Activated B cell treated with CpG ODN at 0.5 μM for 24 hours (primary cell): ENCODE results near the gene IFIH1. TPM values are rescaled to one million over a fixed set of nuclear protein-coding genes. Genes with fewer than 3 reads are reported as not detected.
A peak's percentile ranks its signal among the peaks of the same experiment; 100 is the strongest.

Experiments used
- ATAC-seq: fragments of 200-7000 bp; cut with Tn5 transposase; one replicate; pipeline ENCODE4 v1.10.0; 2021; ENCODE audit warnings: low read depth, mild to moderate bottlenecking, moderate library complexity
- CTCF ChIA-PET: fragments of 350-600 bp; sonication (Branson Sonifier 250); formaldehyde crosslinking; loops from one replicate; lab custom pipeline; 2021; ENCODE audit warnings: antibody characterized with exemption; lab: Charles Lee
- POLR2A ChIA-PET: fragments of 350-600 bp; sonication (Branson Sonifier 250); formaldehyde crosslinking; loops from one replicate; lab custom pipeline; 2021; ENCODE audit warnings: antibody characterized with exemption; lab: Charles Lee
- DNase-seq: peaks from one replicate; pipeline ENCODE4 v3.0.0; 2022
- H3K27ac Mint-ChIP-seq: one replicate; pipeline ENCODE4 v1.8.0; 2020; ENCODE audit warnings: mixed read lengths
- H3K27me3 Mint-ChIP-seq: one replicate; pipeline ENCODE4 v1.8.0; 2021; ENCODE audit warnings: mixed read lengths
- H3K36me3 Mint-ChIP-seq: one replicate; pipeline ENCODE4 v1.8.0; 2021; ENCODE audit warnings: low read depth, mixed read lengths
- H3K4me1 Mint-ChIP-seq: one replicate; pipeline ENCODE4 v1.8.0; 2021; ENCODE audit warnings: mixed read lengths
- H3K4me3 Mint-ChIP-seq: one replicate; pipeline ENCODE4 v1.8.0; 2020; ENCODE audit warnings: mild to moderate bottlenecking, mixed read lengths
- H3K9me3 Mint-ChIP-seq: one replicate; pipeline ENCODE4 v1.8.0; 2020; ENCODE audit warnings: mixed read lengths
- CTCF ChIP-seq: fragments of 200-600 bp; IDR thresholded peaks from one replicate; pipeline ENCODE4 v1.8.0; 2022; ENCODE audit warnings: antibody characterized with exemption, mild to moderate bottlenecking
- intact Hi-C: fragments of 100-400 bp; cut with micrococcal nuclease; formaldehyde crosslinking; loops from one replicate; pipeline ENCODE4 v1.15.1; 2024
- total RNA-seq: library from RNA; stranded (reverse); gene quantifications from 2 replicates; pipeline ENCODE4 v1.2.3, GENCODE V29; 2022

Gene IFIH1
- total RNA-seq, 1 donor from 2014 or later: 63.0 TPM

GRCh38 chr2:162261032-162261945 is 57.2 kb downstream of the IFIH1 start:
- ChIA-PET POLR2A (no interaction called here), CTCF (no interaction called here)
- DNase-seq: no peak
- no peak for TF ChIP-seq CTCF
- Mint-ChIP-seq H3K4me3 (no peak overlapping the region), H3K27ac (peak overlapping the region; percentile 5), H3K9me3 (no peaks in the 10 kb centered on the region), H3K36me3 (peaks cover 20% of the 10 kb centered on the region), H3K4me1 (peaks cover 14% of the 10 kb centered on the region), H3K27me3 (no peaks in the 10 kb centered on the region)
- intact Hi-C loops: no loop called here
- no peak for ATAC-seq

GRCh38 chr2:162258686-162259085 is 59.8 kb downstream of the IFIH1 start:
- peaks cover 2% of the 10 kb centered on the region for H3K36me3 Mint-ChIP-seq

GRCh38 chr2:162258169-162258568 is 60.3 kb downstream of the IFIH1 start:
- DNase-seq: no peak
- ChIA-PET CTCF (no interaction called here), POLR2A (no interaction called here)
- Mint-ChIP-seq H3K27me3 (no peaks in the 10 kb centered on the region), H3K9me3 (no peaks in the 10 kb centered on the region), H3K4me3 (no peak overlapping the region), H3K27ac (no peak overlapping the region), H3K4me1 (peaks cover 14% of the 10 kb centered on the region), H3K36me3 (peaks cover under 1% of the 10 kb centered on the region)
- intact Hi-C loops: no loop called here
- ATAC-seq: no peak
- TF ChIP-seq CTCF: no peak

More at GRCh38 chr2:162258686-162259085, 59.8 kb downstream of the IFIH1 start:
- Mint-ChIP-seq H3K4me3 (no peak overlapping the region), H3K9me3 (no peaks in the 10 kb centered on the region), H3K27ac (no peak overlapping the region), H3K4me1 (peaks cover 14% of the 10 kb centered on the region), H3K27me3 (no peaks in the 10 kb centered on the region)
- no peak for DNase-seq
- no peak for TF ChIP-seq CTCF
- no peak for ATAC-seq
- ChIA-PET CTCF (no interaction called here), POLR2A (no interaction called here)
- intact Hi-C loops: no loop called here

GRCh38 chr2:162257425-162257824 is 61.1 kb downstream of the IFIH1 start:
- DNase-seq: no peak
- no peaks in the 10 kb centered on the region for H3K36me3 Mint-ChIP-seq
- CTCF ChIA-PET: no interaction called here

More at GRCh38 chr2:162257425-162257824, 61.1 kb downstream of the IFIH1 start:
- Mint-ChIP-seq H3K4me3 (no peak overlapping the region), H3K27me3 (no peaks in the 10 kb centered on the region), H3K27ac (no peak overlapping the region), H3K4me1 (peaks cover 14% of the 10 kb centered on the region), H3K9me3 (no peaks in the 10 kb centered on the region)
- intact Hi-C loops: no loop called here
- POLR2A ChIA-PET: no interaction called here
- no peak for ATAC-seq
- TF ChIP-seq CTCF: no peak
